ENCODE data around the gene CPAMD8.

DNA sequence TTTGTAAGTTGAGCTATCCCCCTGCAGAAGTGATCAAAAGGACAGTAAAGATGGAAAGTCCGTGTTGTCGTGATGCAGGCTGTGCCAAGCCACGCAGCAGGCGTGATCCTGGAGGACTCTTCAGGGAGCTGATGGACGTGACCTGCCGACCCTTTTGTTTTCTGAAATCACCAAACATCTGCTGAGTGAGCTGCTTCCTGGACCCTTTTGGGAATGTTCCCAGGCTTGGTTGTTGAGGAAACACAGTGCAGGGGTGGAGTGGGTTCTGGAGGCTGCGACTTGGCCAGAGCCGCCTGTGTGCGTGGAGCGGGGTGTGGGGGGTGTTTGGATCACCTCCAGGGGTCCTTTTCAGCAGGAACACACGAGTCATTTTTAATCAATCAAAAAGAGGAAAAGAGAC, 15.4 kb upstream of the CPAMD8 start:
- TF ChIP-seq CTCF (conservative IDR thresholded peaks at IDR 0.05; ENCODE audit: low read length) = no peak
- TF ChIP-seq EZH2phosphoT487 (IDR thresholded peaks at IDR 0.05; ENCODE audit: borderline replicate concordance, low read depth, low read length) = no peak
